ENCODE data around the gene PLEKHH1. TPM values are rescaled to one million over a fixed set of nuclear protein-coding genes. Genes with fewer than 3 reads are reported as not detected.

Gene PLEKHH1
- total RNA-seq, 1 experiment from 2014 or later, result 35.3 TPM

DNA sequence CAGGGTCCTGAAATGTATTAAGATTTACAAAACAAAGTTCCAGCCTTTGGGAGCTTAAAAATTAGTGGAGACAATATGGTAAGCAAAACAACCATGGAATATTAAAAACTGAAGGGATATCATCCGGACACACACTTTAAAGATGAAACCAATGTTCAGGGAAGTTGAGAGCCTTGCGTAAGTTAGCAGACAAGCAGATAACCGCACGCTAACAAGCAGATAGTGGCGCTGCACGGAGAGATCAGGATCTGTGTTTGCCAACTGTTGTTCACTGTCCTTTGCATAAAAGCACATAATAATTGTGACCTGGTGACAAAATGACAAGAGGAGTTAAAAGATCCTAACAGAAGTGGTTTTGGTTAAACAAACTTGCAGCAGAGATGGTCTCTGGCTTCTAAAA, 30.2 kb upstream of the PLEKHH1 start:
- Histone ChIP-seq H3K27ac (ENCODE audit: insufficient read length, low read depth, low read length) (no peak overlapping the region), H4K5ac (ENCODE audit: insufficient read length, low read depth, low read length) (no peak overlapping the region), H3K4me1 (ENCODE audit: insufficient read depth, low read length) (no peaks in the 10 kb centered on the region), H3K23me2 (ENCODE audit: insufficient read length, low read depth, low read length, poor library complexity, severe bottlenecking) (no peaks in the 10 kb centered on the region), H2BK15ac (ENCODE audit: low read depth, low read length) (no peak overlapping the region), H2BK5ac (ENCODE audit: insufficient read length, low read length) (no peak overlapping the region), H3K4ac (ENCODE audit: low read depth, low read length) (no peak overlapping the region), H3K18ac (ENCODE audit: insufficient read length, low read depth, low read length) (no peak overlapping the region), H3K23ac (ENCODE audit: insufficient read length, low read depth, low read length) (no peak overlapping the region), H3K27me3 (ENCODE audit: insufficient read depth, low read length) (no peaks in the 10 kb centered on the region), H2BK20ac (ENCODE audit: low read depth, low read length, poor library complexity, severe bottlenecking) (no peak overlapping the region), H3K14ac (ENCODE audit: insufficient read depth, low read length) (no peak overlapping the region), H4K8ac (replicated peaks; ENCODE audit: insufficient read length, low read depth, low read length) (no peak overlapping the region), H2AFZ (ENCODE audit: low read length) (no peak overlapping the region), H3K56ac (ENCODE audit: insufficient read length, low read depth, low read length) (no peak overlapping the region), H2BK120ac (ENCODE audit: low read depth, low read length, poor library complexity, severe bottlenecking) (no peak overlapping the region), H3K79me1 (ENCODE audit: insufficient read depth, low read depth, low read length, poor library complexity, severe bottlenecking) (no peaks in the 10 kb centered on the region), H3K4me2 (ENCODE audit: insufficient read depth, insufficient read length, low read length) (no peak overlapping the region), H3T11ph (ENCODE audit: low read length) (no peak overlapping the region), H3K9ac (ENCODE audit: extremely low read depth, insufficient read length, low read length) (no peak overlapping the region), H2AK5ac (ENCODE audit: insufficient read length, low read length) (no peak overlapping the region), H4K20me1 (ENCODE audit: control insufficient read depth, insufficient read depth, insufficient read length) (no peaks in the 10 kb centered on the region), H4K91ac (ENCODE audit: insufficient read length, low read depth, low read length) (no peak overlapping the region), H2BK12ac (ENCODE audit: insufficient read length, low read depth, low read length) (no peak overlapping the region), H3K9me3 (ENCODE audit: control insufficient read depth, low read depth, low read length) (no peaks in the 10 kb centered on the region), H3K79me2 (ENCODE audit: insufficient read depth, low read length) (no peaks in the 10 kb centered on the region)
- Mint-ChIP-seq H3K27me3 (ENCODE audit: low read depth) (peaks cover 3% of the 10 kb centered on the region), H3K36me3 (ENCODE audit: insufficient read depth in 1 of 3, low read depth in 3 of 3) (no peaks in the 10 kb centered on the region), H3K9me3 (no peaks in the 10 kb centered on the region), H3K27ac (peak overlapping the region in 1 of 3 experiments; percentile 19; a peak in 1 of 7 replicates), H3K4me1 (no peaks in the 10 kb centered on the region), H3K4me3 (no peak overlapping the region)
- no peak for DNase-seq
- TF ChIP-seq, protein P1, sequence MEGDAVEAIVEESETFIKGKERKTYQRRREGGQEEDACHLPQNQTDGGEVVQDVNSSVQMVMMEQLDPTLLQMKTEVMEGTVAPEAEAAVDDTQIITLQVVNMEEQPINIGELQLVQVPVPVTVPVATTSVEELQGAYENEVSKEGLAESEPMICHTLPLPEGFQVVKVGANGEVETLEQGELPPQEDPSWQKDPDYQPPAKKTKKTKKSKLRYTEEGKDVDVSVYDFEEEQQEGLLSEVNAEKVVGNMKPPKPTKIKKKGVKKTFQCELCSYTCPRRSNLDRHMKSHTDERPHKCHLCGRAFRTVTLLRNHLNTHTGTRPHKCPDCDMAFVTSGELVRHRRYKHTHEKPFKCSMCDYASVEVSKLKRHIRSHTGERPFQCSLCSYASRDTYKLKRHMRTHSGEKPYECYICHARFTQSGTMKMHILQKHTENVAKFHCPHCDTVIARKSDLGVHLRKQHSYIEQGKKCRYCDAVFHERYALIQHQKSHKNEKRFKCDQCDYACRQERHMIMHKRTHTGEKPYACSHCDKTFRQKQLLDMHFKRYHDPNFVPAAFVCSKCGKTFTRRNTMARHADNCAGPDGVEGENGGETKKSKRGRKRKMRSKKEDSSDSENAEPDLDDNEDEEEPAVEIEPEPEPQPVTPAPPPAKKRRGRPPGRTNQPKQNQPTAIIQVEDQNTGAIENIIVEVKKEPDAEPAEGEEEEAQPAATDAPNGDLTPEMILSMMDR (conservative IDR thresholded peaks at IDR 0.05), result no peak
- WGBS (ENCODE audit: extremely low coverage, insufficient read length, low lambda C conversion rate), result no CpG with 5 or more reads among the region's 6 CpGs

Measured in H9 (cell line).